Astrocyte (in vitro differentiated cells and primary cell): Measurements from ENCODE around the gene STAB2. TPM values are rescaled to one million over a fixed set of nuclear protein-coding genes. Genes with fewer than 3 reads are reported as not detected.

Experiments
- DNase-seq: peaks from one replicate; pipeline ENCODE4 v3.0.0-alpha.2; 2010; ENCODE audit warnings: low read depth
- FAIRE-seq: peaks from 2 replicates; lab custom pipeline; 2011; peaks lifted over from hg19 to GRCh38; lab: Jason Lieb, UNC
- H2AFZ ChIP-seq: 2 replicates; pipeline ENCODE4 v1.6.0; 2012; ENCODE audit warnings: low read depth, low read length, inconsistent platforms
- H3K27ac ChIP-seq: 2 replicates; pipeline ENCODE4 v1.5.1; 2011; ENCODE audit warnings: low read depth, low read length, inconsistent platforms
- H3K27me3 ChIP-seq: 2 replicates; pipeline ENCODE4 v1.6.0; 2011; ENCODE audit warnings: low read length, inconsistent platforms; ENCODE audit not compliant: insufficient read depth
- H3K36me3 ChIP-seq: 2 replicates; pipeline ENCODE4 v1.5.1; 2011; ENCODE audit warnings: low read length, inconsistent platforms; ENCODE audit not compliant: insufficient read depth
- H3K4me1 ChIP-seq: 2 replicates; pipeline ENCODE4 v1.5.1; 2011; ENCODE audit warnings: low read length, inconsistent platforms; ENCODE audit not compliant: insufficient read depth
- H3K4me2 ChIP-seq: 2 replicates; pipeline ENCODE4 v1.6.0; 2012; ENCODE audit warnings: low read length, inconsistent platforms
- H3K4me3 ChIP-seq: 2 replicates; pipeline ENCODE4 v1.5.1; 2011; ENCODE audit warnings: low read depth, mild to moderate bottlenecking, low read length, inconsistent platforms; ENCODE audit not compliant: insufficient read depth
- H3K79me2 ChIP-seq: 2 replicates; pipeline ENCODE4 v1.6.0; 2012; ENCODE audit warnings: mild to moderate bottlenecking, low read length, inconsistent platforms; ENCODE audit not compliant: insufficient read depth
- H3K9ac ChIP-seq: 2 replicates; pipeline ENCODE4 v1.6.0; 2012; ENCODE audit warnings: mild to moderate bottlenecking, low read length, inconsistent platforms
- H3K9me3 ChIP-seq: 2 replicates; pipeline ENCODE4 v1.5.1; 2012; ENCODE audit warnings: low read depth, mild to moderate bottlenecking, low read length, inconsistent platforms; ENCODE audit not compliant: insufficient read depth
- H4K20me1 ChIP-seq: 2 replicates; pipeline ENCODE4 v1.6.0; 2012; ENCODE audit warnings: low read length, inconsistent platforms; ENCODE audit not compliant: insufficient read depth
- H3K27ac Mint-ChIP-seq: one replicate; pipeline ENCODE4 v1.8.0; 2021; ENCODE audit warnings: mild to moderate bottlenecking, mixed read lengths; ENCODE audit not compliant: unreplicated experiment
- H3K27me3 Mint-ChIP-seq: one replicate; pipeline ENCODE4 v1.8.0; 2021; ENCODE audit warnings: low read depth, mixed read lengths; ENCODE audit not compliant: unreplicated experiment
- H3K36me3 Mint-ChIP-seq: one replicate; pipeline ENCODE4 v1.8.0; 2021; ENCODE audit warnings: low read depth, mixed read lengths; ENCODE audit not compliant: unreplicated experiment
- H3K4me1 Mint-ChIP-seq: one replicate; pipeline ENCODE4 v1.8.0; 2021; ENCODE audit warnings: low read depth, mixed read lengths; ENCODE audit not compliant: unreplicated experiment
- H3K4me3 Mint-ChIP-seq: one replicate; pipeline ENCODE4 v1.8.0; 2021; ENCODE audit warnings: mild to moderate bottlenecking, moderate library complexity, mixed read lengths; ENCODE audit not compliant: unreplicated experiment
- H3K9me3 Mint-ChIP-seq: one replicate; pipeline ENCODE4 v1.8.0; 2021; ENCODE audit warnings: mild to moderate bottlenecking, mixed read lengths; ENCODE audit not compliant: unreplicated experiment
- EZH2 ChIP-seq: IDR thresholded peaks from 2 replicates; pipeline ENCODE4 v1.6.1; 2012; ENCODE audit warnings: mild to moderate bottlenecking, low read length, inconsistent platforms; ENCODE audit not compliant: insufficient read depth
- total RNA-seq: library from RNA; stranded (reverse); gene quantifications from 2 replicates; pipeline ENCODE4 v1.2.1, GENCODE V29; 2021
- TF ChIP-seq, protein P1 (sequence below): IDR thresholded peaks from 2 replicates; pipeline ENCODE4 v1.5.1; 2011; ENCODE audit warnings: low read depth, mild to moderate bottlenecking, inconsistent platforms, low read length, moderate library complexity; ENCODE audit not compliant: insufficient read depth

Gene STAB2
- total RNA-seq, 1 donor from 2014 or later = not detected

DNA sequence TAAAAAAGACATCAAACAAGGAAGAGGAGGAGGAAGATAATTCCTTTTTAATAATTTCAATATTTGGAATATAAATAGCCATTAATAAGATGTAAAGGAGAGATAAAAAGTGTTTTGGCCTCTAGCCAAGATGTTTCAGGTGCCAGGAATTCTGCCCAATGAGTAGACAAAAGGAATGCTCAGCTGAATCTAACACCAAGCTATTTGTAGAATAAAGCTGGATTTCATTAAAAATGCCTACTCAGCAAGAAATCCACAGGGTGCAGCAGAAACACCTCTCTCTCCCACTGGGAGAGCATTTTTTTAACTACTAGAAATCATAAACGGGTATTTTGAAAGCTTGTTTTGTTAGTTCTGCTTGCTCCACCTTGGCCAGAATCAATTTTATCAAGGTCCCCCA, 4.1 kb upstream of the STAB2 start:
- no peak for FAIRE-seq
- H3K4me3 Mint-ChIP-seq = no peak overlapping the region

DNA sequence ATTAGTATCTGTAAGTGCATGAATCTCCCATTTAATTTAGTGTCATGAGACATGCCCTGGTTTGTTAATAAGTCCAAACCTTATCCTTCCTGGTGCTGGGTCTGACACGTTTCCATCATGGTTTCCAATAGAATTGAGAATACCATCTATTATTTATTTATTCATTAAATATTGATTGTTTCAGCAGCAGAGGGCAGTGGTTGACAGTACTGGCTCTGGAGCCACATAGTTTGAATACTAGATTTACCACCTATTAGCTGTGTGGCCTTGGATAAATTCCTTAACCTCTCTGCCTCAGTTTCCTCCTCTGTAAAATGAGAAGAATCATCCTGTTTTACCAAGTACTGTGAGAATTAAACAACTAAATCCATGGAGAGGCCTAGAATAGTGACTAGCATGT, 941 bp upstream of the STAB2 start:
- no peaks in the 10 kb centered on the region for H3K27me3 ChIP-seq
- no peaks in the 10 kb centered on the region for H3K9me3 ChIP-seq
- H3K4me3 ChIP-seq = no peak overlapping the region
- H2AFZ ChIP-seq = no peak overlapping the region
- no peak overlapping the region for H3K9ac ChIP-seq
- Mint-ChIP-seq H3K27ac (no peak overlapping the region), H3K27me3 (peaks cover 5% of the 10 kb centered on the region), H3K36me3 (no peaks in the 10 kb centered on the region), H3K4me1 (no peaks in the 10 kb centered on the region), H3K4me3 (no peak overlapping the region), H3K9me3 (peaks cover 3% of the 10 kb centered on the region)
- no peak for FAIRE-seq
- H3K79me2 ChIP-seq = no peaks in the 10 kb centered on the region
- no peak for DNase-seq
- H3K4me1 ChIP-seq = no peaks in the 10 kb centered on the region
- H3K27ac ChIP-seq = no peak overlapping the region
- H3K36me3 ChIP-seq = no peaks in the 10 kb centered on the region
- TF ChIP-seq EZH2 = no peak
- TF ChIP-seq, protein P1, sequence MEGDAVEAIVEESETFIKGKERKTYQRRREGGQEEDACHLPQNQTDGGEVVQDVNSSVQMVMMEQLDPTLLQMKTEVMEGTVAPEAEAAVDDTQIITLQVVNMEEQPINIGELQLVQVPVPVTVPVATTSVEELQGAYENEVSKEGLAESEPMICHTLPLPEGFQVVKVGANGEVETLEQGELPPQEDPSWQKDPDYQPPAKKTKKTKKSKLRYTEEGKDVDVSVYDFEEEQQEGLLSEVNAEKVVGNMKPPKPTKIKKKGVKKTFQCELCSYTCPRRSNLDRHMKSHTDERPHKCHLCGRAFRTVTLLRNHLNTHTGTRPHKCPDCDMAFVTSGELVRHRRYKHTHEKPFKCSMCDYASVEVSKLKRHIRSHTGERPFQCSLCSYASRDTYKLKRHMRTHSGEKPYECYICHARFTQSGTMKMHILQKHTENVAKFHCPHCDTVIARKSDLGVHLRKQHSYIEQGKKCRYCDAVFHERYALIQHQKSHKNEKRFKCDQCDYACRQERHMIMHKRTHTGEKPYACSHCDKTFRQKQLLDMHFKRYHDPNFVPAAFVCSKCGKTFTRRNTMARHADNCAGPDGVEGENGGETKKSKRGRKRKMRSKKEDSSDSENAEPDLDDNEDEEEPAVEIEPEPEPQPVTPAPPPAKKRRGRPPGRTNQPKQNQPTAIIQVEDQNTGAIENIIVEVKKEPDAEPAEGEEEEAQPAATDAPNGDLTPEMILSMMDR = no peak
- no peak overlapping the region for H3K4me2 ChIP-seq
- H4K20me1 ChIP-seq = no peaks in the 10 kb centered on the region

More for the DNA sequence above, 4.1 kb upstream of the STAB2 start:
- no peak overlapping the region for H3K4me2 ChIP-seq
- H4K20me1 ChIP-seq = no peaks in the 10 kb centered on the region
- H3K27me3 ChIP-seq = peaks cover 6% of the 10 kb centered on the region
- H2AFZ ChIP-seq = no peak overlapping the region
- no peak for DNase-seq
- H3K4me3 ChIP-seq = no peak overlapping the region
- no peaks in the 10 kb centered on the region for H3K4me1 ChIP-seq
- H3K9ac ChIP-seq = no peak overlapping the region
- no peak for TF ChIP-seq EZH2
- TF ChIP-seq, protein P1 = no peak
- Mint-ChIP-seq H3K4me1 (peaks cover 2% of the 10 kb centered on the region), H3K27ac (no peak overlapping the region), H3K9me3 (no peaks in the 10 kb centered on the region), H3K27me3 (peaks cover 3% of the 10 kb centered on the region), H3K36me3 (no peaks in the 10 kb centered on the region)
- H3K36me3 ChIP-seq = no peaks in the 10 kb centered on the region
- H3K79me2 ChIP-seq = no peaks in the 10 kb centered on the region
- no peak overlapping the region for H3K27ac ChIP-seq
- peaks cover 3% of the 10 kb centered on the region for H3K9me3 ChIP-seq

DNA sequence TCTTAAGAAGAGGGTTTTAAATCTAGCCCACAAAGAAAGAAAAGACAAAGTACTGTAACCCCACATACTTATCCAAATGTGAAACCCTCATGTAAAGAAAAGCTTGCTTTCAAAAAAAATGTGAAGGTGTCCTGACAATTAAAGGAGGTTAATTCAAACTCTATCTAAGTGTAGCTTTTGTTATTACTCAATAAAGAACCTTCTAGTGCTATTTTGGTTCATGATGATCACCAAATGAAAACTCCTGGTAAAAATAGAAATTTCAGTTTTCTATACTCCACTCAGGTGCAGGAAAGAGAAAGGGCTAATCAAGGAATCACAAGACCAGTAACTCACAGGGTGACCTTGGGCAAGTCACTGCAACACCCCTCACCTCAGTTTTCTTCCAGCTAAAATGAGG, 1.6 kb downstream of the STAB2 start:
- Mint-ChIP-seq H3K27me3 (peaks cover 5% of the 10 kb centered on the region), H3K27ac (no peak overlapping the region), H3K4me3 (no peak overlapping the region), H3K36me3 (no peaks in the 10 kb centered on the region), H3K9me3 (peaks cover 3% of the 10 kb centered on the region), H3K4me1 (no peaks in the 10 kb centered on the region)
- Histone ChIP-seq H2AFZ (no peak overlapping the region), H3K27me3 (no peaks in the 10 kb centered on the region), H3K79me2 (no peaks in the 10 kb centered on the region), H3K9me3 (no peaks in the 10 kb centered on the region), H3K27ac (no peak overlapping the region), H3K4me2 (no peak overlapping the region), H3K4me1 (no peaks in the 10 kb centered on the region), H3K36me3 (no peaks in the 10 kb centered on the region), H3K9ac (no peak overlapping the region), H3K4me3 (no peak overlapping the region), H4K20me1 (no peaks in the 10 kb centered on the region)
- FAIRE-seq (no peak), DNase-seq (no peak)
- TF ChIP-seq, protein P1 = no peak
- no peak for TF ChIP-seq EZH2
